ENCODE data around the gene STXBP3.

DNA sequence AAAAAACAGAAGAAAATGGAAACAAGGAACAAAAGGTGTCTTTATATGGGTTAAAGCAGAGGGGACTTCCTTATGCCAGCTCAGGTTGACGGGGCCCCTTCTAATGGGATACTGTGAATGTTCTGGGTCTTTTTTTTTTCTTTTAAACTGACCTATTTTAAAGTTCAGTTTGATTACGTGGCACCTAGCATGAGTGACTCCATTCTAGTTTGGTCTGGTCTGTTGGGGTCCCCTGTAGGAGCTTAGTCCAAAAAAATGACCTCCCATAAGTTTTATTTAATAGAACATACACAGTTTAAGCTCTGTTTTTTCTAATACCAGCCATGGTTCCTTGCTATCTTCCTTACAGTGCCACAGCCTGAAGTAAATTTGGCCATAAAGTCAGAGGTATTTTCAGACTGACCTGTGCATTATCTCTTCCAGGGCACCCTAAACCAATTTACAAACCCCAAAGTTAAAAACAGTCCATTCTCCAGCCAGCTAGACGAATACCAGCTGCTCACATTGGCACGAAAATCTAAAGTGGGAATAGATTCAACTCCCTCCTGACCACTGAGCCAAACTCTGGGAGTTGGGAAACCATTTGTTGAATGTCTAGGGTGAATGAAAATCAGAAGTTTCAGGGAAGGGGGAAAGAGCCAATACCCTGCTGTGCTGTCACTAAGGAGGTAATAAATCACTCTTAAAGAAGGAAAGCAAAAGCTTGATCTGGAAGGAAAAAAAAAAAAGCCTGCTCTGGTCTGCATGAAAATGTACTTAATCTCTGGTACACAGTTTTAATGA lies 68.1 kb downstream of the STXBP3 start:
- TF ChIP-seq, protein P1, sequence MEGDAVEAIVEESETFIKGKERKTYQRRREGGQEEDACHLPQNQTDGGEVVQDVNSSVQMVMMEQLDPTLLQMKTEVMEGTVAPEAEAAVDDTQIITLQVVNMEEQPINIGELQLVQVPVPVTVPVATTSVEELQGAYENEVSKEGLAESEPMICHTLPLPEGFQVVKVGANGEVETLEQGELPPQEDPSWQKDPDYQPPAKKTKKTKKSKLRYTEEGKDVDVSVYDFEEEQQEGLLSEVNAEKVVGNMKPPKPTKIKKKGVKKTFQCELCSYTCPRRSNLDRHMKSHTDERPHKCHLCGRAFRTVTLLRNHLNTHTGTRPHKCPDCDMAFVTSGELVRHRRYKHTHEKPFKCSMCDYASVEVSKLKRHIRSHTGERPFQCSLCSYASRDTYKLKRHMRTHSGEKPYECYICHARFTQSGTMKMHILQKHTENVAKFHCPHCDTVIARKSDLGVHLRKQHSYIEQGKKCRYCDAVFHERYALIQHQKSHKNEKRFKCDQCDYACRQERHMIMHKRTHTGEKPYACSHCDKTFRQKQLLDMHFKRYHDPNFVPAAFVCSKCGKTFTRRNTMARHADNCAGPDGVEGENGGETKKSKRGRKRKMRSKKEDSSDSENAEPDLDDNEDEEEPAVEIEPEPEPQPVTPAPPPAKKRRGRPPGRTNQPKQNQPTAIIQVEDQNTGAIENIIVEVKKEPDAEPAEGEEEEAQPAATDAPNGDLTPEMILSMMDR (IDR thresholded peaks at IDR 0.05) = no peak
- TF ChIP-seq MAFK (IDR thresholded peaks at IDR 0.05; ENCODE audit: partially characterized antibody) = no peak
- TF ChIP-seq, protein P2, sequence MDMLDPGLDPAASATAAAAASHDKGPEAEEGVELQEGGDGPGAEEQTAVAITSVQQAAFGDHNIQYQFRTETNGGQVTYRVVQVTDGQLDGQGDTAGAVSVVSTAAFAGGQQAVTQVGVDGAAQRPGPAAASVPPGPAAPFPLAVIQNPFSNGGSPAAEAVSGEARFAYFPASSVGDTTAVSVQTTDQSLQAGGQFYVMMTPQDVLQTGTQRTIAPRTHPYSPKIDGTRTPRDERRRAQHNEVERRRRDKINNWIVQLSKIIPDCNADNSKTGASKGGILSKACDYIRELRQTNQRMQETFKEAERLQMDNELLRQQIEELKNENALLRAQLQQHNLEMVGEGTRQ (IDR thresholded peaks at IDR 0.05) = no peak
- TF ChIP-seq, protein P3, sequence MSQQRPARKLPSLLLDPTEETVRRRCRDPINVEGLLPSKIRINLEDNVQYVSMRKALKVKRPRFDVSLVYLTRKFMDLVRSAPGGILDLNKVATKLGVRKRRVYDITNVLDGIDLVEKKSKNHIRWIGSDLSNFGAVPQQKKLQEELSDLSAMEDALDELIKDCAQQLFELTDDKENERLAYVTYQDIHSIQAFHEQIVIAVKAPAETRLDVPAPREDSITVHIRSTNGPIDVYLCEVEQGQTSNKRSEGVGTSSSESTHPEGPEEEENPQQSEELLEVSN (IDR thresholded peaks at IDR 0.05; ENCODE audit: borderline replicate concordance, low read depth) = no peak
- TF ChIP-seq, protein P4, sequence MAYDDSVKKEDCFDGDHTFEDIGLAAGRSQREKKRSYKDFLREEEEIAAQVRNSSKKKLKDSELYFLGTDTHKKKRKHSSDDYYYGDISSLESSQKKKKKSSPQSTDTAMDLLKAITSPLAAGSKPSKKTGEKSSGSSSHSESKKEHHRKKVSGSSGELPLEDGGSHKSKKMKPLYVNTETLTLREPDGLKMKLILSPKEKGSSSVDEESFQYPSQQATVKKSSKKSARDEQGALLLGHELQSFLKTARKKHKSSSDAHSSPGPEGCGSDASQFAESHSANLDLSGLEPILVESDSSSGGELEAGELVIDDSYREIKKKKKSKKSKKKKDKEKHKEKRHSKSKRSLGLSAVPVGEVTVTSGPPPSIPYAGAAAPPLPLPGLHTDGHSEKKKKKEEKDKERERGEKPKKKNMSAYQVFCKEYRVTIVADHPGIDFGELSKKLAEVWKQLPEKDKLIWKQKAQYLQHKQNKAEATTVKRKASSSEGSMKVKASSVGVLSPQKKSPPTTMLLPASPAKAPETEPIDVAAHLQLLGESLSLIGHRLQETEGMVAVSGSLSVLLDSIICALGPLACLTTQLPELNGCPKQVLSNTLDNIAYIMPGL (CRISPR knock-in tag; IDR thresholded peaks at IDR 0.05; ENCODE audit: borderline replicate concordance) = no peak
- TF ChIP-seq PHF8 (IDR thresholded peaks at IDR 0.05; ENCODE audit: borderline replicate concordance, low read depth) = no peak
- TF ChIP-seq NFE2L2 (conservative IDR thresholded peaks at IDR 0.05; ENCODE audit: low read length) = no peak
- TF ChIP-seq POLR2A (IDR thresholded peaks at IDR 0.05; ENCODE audit: low read length) = no peak
- TF ChIP-seq HOXB13 (CRISPR knock-in tag; IDR thresholded peaks at IDR 0.05; ENCODE audit: low read depth) = no peak
- TF ChIP-seq, protein P5, sequence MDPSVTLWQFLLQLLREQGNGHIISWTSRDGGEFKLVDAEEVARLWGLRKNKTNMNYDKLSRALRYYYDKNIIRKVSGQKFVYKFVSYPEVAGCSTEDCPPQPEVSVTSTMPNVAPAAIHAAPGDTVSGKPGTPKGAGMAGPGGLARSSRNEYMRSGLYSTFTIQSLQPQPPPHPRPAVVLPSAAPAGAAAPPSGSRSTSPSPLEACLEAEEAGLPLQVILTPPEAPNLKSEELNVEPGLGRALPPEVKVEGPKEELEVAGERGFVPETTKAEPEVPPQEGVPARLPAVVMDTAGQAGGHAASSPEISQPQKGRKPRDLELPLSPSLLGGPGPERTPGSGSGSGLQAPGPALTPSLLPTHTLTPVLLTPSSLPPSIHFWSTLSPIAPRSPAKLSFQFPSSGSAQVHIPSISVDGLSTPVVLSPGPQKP (IDR thresholded peaks at IDR 0.05; ENCODE audit: low read depth, low read length) = no peak
- no peak for TF ChIP-seq NR3C1 (IDR thresholded peaks at IDR 0.05)
- TF ChIP-seq NPAS2 (CRISPR knock-in tag; IDR thresholded peaks at IDR 0.05; ENCODE audit: borderline replicate concordance) = no peak
- TF ChIP-seq FOSL2 (IDR thresholded peaks at IDR 0.05) = no peak
- no peak for TF ChIP-seq FOSL2 (CRISPR knock-in tag; IDR thresholded peaks at IDR 0.05)
- TF ChIP-seq TFCP2L1 (CRISPR knock-in tag; IDR thresholded peaks at IDR 0.05) = no peak
